ENCODE data around the gene SLC35A2.

DNA sequence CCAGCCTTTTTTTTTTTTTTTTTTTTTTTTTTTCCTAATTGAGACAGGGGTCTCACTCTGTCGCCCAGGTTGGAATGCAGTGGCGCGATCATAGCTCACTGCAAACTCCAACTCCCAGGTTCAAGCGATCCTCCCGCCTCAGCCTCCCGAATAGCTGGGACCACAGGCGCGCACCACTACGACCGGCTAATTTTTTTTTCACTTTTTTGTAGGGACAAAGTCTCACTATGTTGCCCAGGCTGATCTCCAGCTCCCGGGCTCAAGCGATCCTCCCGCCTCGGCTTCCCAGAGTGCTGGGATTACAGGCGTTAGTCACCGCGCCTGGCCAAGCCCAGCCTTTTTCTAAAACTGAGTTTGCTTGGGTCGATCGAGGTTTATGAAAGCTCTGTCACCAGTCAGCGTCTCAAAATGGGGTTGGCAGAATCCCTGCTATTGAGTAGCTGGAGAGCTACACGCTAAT lies 47.2 kb upstream of the SLC35A2 start:
- TF ChIP-seq, protein P1, sequence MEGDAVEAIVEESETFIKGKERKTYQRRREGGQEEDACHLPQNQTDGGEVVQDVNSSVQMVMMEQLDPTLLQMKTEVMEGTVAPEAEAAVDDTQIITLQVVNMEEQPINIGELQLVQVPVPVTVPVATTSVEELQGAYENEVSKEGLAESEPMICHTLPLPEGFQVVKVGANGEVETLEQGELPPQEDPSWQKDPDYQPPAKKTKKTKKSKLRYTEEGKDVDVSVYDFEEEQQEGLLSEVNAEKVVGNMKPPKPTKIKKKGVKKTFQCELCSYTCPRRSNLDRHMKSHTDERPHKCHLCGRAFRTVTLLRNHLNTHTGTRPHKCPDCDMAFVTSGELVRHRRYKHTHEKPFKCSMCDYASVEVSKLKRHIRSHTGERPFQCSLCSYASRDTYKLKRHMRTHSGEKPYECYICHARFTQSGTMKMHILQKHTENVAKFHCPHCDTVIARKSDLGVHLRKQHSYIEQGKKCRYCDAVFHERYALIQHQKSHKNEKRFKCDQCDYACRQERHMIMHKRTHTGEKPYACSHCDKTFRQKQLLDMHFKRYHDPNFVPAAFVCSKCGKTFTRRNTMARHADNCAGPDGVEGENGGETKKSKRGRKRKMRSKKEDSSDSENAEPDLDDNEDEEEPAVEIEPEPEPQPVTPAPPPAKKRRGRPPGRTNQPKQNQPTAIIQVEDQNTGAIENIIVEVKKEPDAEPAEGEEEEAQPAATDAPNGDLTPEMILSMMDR (conservative IDR thresholded peaks at IDR 0.05; ENCODE audit: low read length): no peak
- TF ChIP-seq EZH2phosphoT487 (IDR thresholded peaks at IDR 0.05; ENCODE audit: borderline replicate concordance, low read depth, low read length): no peak

Measured in OCI-LY7 (cell line).